ENCODE data around the gene MAD2L1BP.

MAD2L1BP gene

DNA sequence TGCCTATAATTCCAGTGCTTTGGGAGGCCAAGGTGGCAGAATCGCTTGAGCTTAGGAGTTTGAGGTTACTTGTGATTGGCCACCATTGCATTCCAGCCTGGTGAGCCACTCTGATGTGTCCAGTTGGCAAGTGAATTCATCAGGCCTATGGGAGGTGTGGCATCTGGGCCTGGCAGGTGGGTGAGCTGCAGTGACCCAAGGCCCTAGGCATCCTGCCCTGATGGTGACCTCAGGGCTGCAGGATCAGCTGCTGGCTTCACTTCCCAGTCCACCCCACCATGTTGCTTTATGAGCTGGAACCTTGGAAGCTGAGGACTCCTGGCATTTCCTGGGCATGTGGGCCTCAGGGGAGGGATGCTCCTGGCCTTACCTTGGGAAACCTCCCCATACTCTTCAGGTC lies 29.7 kb downstream of the MAD2L1BP start:
- H3K4me3 ChIP-seq (ENCODE audit: low read depth, low read length) = no peak overlapping the region

DNA sequence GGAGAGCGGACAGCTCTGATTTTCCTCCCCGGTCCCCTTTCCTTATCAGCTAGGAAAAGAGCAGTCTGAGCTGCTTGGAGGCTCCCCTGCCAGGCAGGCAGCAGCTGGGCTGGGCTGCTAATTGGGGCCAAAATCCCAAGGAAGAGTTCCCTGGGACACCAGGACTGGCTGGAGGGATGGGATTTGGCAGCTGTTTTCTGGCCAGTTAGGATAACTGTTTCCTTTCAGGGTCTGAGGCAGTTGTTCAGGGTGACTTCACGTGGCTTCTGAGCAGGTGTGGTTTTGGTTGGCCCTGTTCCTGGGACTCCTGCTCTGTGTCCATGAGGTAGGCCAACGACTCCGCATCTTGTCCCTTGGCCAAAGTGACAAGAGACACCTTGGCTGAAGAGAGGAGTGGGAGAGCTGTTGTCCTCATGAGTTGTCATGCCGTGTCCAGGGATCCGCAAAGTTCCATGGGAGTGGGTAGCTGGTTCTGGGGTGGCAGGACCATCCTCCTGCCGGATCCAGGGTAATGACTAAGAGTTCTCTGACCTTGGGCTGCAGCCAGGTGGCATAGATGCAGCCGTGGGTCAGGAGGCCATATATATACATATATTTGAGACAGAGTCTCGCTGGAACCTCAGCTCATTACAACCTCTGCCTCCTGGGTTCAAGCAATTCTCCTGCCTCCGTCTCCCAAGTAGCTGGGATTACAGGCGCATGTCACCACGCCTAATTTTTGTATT lies 30.7 kb downstream of the MAD2L1BP start:
- no peak overlapping the region for H3K4me3 ChIP-seq (ENCODE audit: low read depth, low read length)

DNA sequence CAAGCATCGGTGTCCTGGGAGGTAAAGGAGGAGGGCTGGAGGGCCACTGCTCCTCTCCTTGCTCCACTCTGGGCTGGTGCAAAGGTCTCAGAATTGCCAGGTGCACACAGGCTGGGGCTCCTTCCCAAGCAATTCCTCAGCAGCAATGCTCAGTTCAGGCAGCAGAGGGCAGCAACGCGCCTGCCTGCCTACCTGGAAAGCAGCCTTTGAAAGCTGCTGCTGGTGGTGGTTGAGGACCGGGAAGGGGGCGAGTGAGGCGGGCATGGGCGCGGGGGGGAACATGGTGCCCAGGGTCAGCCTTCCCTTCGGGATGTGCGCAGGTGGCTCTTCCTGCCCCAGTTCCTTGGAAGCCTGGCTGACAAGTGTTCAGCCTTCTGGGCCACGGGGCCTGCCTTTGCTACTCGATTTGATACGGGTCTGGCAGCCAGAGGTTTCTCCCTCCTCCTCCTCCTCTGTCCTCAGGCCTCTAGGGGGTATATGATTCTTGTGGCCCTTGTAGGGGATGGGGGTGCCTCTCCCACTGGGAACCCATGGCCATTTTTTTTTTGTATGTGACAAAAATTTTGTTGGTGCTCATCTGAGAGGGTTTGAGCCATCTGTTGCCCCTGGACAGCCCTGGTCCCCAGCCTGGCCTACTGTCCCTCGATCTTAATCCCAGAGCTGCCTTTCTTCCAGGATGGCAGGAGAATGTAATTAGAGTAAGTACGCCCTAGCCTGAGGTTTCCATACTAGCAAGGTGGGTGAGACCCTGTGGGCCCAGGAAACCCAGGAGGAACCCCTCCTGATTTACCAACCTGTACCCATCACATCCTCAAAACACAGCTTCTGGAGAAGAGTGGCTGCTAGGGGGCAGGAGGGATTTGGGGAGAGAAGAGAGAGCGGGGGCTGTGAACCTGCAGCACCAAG lies 31.9 kb downstream of the MAD2L1BP start:
- H3K4me3 ChIP-seq (ENCODE audit: low read depth, low read length) = no peak overlapping the region

DNA sequence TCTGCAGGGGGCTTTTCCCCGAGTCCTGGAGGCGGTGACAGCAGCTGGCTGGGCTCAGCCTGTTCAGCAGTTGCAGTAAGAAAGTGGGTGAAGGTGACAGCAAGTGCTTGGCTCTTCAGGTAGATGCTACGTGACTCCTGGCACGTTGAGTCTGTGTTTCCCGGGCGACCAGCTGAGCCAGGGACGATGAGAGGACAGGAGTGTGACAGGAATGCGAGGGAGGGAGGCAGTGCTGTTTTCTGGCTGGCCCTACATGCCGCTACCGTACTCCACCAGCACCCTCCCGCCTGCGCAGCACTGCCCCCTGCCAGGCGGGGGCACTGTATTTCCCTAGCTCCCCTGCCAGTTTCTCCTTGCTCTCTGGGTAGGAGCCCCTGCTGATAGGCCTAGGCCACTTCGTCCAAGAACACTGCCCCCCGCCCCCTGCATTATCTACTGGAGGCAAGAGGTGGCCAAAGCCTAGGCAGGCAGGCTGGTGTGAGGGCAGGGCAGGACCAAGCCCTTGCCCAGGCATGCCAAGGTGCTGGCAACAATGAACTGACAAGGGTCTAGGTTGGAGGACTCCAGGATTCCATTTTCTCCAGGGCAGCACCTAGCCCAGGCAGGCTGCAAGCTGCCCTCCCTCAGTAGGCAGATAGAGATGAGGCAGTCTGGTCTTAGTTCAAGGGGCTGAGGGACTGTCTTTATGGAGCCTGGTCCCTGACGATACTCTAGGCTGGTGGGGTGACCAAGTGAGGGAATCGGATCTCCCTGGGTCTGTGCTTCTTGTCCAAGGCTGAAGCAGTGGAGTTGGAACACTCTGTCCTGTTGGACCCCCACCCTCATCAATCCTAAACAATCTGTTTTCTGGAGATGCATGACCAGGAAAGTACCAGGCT lies 32.8 kb downstream of the MAD2L1BP start:
- H3K4me3 ChIP-seq (ENCODE audit: low read depth, low read length) = no peak overlapping the region

DNA sequence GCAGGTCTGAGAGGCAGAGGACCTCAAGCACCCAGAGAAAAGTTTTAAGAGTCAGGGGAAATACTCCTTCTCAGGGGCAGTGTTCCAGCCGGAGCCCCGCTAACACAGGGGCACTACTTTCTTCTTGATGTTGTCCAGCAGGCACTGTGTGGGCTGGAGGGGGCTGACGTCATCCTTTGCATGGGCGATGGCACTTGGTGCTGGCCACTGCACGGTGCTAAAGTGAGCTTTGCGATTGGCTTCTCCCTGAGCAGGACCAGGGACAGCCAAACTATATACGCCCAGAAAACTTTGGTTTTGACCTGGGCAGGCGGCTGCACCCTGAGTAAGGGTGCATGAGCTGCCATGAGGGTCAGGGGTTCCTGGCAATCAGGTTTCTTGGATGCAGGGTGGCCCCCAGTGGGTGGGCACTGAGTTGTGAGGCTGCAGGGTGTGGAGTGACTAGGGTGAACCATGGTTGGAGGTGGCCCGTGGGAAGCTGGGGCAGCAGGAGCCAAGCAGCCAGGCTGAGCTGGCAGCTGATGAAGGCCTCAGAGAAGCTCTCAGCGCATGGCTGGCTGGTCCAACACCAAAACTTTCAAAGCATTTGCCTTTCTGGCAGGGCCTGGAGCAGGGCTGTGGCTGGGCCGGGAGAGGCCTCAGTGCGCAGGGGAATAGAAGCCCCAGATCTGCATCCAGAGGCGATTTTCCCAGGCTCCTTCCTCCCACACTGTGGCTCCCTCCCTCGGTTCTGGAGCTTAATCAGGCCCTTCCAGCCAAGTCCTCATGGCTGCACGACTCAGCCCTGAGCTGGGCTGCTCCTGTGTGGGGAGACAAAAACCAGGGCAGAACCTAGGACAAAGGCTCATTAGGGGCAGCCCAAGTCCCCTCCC lies 33.6 kb downstream of the MAD2L1BP start:
- H3K4me3 ChIP-seq (ENCODE audit: low read depth, low read length) = no peak overlapping the region

DNA sequence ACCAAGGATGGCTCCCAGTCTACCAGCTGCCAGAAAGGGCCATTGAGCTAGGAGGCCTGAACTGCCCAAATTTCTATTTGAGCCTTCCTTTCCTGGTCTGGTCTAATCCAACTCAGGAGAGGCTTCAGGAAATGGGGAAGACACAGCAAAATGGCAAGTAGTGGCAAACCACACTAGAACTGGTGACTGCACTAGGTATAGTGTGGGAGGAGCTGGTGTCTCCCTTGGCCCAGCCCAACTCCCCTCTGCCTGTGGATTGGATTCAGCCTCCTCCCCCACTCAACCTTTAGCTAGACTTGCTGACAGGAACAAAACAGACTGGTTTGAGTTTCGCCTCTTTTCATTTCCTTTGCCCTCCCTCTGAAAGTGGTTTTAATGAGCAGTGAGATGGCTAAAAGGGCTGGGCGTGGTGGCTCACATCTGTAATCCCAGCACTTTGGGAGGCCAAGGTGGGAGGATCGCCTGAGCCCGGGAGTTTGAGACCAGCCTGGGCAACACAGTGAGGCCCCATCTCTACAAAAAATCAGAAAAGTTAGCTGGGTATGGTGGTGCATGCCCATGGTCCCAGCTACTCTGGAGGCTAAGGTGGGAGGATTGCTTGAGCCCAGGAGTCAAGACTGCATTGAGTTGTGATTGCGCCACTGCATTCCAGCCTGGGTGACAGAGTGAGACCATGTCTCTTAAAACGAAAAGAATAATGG lies 34.4 kb downstream of the MAD2L1BP start:
- H3K4me3 ChIP-seq (ENCODE audit: low read depth, low read length) = no peak overlapping the region

DNA sequence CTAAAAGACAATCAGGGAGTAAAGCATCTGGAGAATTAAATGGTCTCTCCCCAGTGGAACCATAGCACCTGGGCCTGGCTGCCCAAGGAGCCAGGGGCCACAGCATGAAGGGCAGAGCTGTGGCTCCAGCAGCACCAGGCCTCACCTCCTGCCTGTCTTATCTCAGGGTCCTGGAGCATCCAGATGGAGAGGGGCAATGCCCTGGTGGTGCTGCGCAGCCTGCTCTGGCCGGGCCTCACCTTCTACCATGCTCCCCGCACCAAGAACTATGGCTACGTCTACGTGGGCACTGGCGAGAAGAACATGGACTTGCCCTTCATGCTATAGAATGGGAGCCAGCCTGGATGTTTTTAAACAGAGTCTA lies 35.0 kb downstream of the MAD2L1BP start:
- no peak overlapping the region for H3K4me3 ChIP-seq (ENCODE audit: low read depth, low read length)

DNA sequence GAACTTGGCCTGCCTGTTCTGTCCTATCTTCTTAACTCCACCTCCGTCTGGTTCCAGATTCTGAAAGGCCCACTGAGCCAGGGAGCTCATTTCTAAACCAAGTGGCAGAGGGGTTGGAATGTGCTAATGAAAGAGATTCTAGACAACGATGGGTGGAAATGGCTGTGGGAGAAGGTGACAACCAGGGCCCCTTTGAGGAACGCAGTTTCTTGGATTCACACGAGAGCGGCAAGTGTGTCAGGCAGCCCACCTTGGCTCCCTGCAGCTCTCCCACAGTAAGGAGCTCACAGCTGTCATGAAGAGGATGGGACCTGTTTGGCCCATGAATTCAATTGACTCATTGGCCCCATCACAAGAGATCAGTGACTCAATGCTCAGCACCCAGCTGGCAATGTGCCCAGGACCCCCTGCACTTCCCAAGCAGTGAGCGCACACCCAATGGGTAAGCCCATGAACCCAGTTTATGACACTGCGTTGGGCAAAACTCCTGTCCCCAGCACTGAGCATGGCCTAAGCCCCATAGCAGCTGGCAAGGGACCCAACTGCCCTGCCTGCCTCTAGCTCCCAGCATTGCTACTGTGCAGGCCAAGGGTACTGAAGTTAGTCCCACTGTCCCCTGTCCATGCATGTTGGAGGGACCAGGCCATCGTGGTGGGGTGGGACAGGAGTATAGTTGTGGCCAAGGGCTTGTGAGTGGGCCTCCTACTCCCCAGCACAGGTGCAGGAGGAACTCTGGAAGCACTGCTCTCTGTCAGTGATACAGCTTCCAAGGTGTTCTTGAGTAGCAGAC lies 35.6 kb downstream of the MAD2L1BP start:
- H3K4me3 ChIP-seq (ENCODE audit: low read depth, low read length) = no peak overlapping the region

DNA sequence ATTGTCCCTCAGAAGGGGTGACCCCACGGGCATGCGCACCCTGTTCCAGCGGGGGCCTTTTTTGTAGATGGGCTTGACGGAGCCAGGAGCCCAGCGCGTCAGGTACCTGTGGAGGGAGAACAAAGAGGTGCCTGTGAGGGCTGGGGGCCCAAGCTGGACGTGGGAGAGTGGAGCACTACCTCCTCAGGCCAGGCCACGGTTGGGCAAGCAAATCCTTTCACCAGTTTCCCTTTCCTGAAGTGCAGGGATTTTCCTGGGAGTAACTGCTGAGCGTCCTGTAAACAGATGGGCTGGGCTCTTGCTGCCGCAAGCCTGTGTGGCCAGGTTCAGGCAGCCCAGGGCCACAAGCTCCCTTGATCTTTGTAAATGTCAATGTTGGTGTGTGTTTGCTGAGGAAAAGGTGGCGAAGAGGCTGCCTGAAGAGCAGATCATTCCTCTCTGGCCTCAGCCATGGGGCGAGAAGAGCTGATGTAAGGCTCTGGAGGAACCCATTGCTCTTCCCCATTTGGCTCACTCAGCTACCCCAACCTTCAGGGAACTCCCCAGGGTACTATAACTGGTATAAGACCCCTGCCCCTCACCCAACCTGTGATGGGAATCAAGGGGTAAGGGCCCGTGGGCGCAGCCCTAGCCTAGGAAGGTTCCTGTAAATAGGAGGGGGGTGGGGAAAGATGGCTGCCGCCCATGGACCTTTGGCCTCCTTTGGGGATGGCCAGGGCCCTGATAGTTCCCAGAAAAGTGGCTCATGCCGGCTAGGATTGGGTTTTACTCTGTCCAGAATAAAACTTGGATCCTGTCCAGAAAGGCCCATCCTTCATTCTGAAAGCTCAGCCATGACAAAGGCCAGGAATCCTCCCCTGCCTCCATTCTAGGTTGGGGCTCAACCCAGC lies 36.4 kb downstream of the MAD2L1BP start:
- H3K4me3 ChIP-seq (ENCODE audit: low read depth, low read length) = no peak overlapping the region

DNA sequence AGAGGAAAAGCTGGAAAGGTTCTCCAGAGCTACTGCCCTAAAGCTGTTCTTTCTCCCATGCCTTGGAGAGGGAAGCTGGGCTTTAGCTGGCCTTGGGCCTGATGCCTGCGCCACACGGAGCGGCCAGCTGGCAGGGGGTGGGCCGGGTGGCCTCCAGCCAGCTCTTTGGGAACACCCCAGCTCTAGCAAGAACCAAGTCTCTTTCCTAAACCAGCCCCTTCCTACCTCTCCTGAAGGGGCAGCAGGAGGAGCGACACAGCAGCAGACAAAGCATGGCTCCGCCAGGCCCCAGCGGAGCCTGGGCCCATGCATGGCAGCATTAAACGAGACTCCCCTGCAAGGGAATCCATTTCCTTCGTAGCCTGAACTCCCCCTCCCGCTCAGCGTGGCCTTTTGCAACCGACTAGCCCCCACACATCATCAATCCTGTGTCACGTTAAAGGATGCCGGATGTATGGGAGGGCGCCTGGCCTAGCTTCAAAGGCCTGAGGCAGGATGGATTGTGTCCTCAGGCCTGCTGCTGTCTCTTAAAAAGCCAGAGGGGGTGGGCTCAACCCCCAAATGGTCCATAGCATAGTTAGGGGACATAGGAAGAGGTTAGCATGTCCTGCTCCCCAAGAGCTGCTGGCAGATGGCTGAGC lies 37.9 kb downstream of the MAD2L1BP start:
- no peak overlapping the region for H3K4me3 ChIP-seq (ENCODE audit: low read depth, low read length)

DNA sequence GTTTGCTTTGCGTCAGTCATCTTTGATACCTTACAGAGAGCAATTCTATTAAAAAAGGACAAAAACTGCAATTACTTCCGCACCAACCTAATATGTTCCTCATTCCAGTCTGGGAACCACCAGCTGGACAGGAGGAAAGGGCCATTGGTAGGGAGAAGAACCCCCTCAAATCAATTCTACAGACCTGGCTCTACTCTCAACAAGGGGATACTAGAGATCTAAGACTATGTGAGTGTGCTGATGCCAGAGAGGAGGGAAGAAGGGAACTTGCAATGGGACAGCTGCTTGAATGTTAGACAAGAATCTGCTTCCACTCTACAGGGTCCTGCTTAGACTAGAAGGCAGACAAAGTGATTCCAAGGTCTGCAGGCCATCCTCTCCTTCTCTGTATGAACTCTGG lies 38.7 kb downstream of the MAD2L1BP start:
- no peak overlapping the region for H3K4me3 ChIP-seq (ENCODE audit: low read depth, low read length)

DNA sequence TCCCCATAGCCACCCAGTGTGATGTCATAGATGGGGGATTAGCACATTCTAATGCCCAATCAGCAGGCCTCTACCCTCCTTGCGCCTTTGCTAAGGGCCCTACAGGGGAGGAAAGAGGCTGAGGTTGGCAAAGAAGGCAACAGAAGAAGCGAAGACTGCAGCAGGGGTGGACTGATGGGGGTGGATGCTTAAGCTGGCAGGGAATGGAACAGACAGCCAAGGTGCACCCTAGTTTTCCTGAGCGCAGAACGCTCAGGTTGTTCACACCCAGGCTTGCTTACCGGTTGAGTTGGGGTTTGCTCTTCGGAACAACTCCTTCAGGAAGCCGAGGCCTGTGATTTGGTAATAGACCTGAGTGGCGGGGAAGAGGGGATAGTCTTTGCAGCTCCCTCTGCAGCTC lies 39.3 kb downstream of the MAD2L1BP start:
- no peak overlapping the region for H3K4me3 ChIP-seq (ENCODE audit: low read depth, low read length)

DNA sequence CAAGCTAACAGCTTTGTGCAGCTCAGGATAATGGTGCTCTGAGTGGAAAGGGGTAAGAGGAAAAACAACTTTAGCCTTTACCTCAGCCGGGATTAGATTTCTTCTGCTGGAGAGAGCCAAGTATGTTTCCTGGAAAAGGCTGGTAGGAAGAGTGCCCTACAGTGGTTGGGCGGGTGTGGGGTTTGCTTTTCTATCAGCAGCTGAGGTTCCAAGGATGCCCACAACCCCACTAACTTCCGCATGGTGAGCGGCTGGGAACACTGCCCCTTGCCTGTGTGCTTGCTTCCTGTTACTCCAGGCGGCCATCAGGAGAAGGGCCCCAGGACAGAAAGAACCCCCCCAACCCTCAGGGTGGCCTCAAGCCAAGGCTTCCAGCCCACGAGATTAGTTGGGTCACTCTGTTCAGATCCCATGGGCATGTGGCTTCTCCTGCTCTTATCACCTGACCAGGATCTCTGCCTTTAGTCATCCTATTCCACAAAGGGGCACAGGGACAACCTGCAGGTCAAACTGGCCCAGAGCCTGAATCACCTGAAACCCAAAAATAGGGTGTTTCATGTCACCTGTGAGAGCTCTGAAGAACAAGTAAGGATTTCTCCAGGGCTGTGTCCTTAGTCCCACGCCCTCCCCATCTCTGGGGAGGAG lies 41.4 kb downstream of the MAD2L1BP start:
- no peak overlapping the region for H3K4me3 ChIP-seq (ENCODE audit: low read depth, low read length)

DNA sequence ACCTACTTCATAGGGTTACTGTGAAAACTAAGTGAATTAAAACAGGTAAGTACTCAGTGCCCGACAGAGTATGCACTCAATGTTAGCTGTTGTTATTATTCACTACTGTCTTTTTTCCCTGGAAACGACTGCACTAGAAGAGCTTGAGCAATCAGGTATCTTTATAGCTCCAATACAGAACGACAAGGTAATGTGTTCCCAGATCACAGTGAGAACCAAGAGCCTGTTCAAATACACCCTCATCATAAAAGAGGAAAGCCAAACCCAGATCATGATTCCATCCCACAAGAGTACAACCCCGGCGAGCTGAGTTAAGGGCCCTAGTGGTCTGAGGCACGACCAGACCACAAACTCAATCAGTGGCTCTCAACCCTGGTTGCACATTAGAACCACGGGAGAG lies 42.1 kb downstream of the MAD2L1BP start:
- H3K4me3 ChIP-seq (ENCODE audit: low read depth, low read length) = no peak overlapping the region

DNA sequence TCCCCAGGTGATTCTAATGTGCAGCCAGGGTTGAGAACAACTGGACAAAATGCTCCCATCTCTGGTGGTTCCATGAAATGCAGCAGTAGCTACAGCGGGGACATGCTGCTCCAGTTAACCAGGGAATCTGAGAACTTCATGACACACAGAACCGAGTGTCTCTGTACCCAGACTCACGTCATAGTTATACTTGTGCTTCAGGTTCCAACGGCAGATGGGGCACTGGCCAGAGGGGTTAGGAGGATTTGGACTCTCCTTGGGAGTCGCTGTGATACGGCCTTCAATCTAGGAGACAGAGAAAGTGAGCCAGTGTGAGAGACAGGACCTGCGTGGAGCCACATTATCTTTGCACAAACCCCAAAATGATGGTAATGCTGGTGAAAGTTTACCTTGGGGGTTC lies 42.7 kb downstream of the MAD2L1BP start:
- no peak overlapping the region for H3K4me3 ChIP-seq (ENCODE audit: low read depth, low read length)

DNA sequence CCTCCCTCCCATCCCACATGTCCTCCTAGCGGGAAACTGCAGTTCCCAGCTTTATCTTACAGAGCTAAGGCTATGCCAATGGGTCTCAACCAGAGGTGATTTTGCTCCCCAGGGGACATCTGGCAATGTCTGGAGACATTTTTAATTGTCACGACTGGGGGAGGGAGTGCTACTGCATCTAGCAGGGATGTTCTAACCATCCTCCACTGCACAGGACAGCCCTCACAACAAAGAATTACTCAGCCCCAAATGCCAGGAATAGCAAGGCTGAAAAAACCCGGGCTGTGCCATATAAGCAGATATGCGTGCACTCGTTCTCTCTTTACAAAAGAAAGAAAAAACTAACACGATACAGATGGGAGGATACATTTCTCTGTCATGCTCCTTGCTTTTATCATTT lies 43.4 kb downstream of the MAD2L1BP start:
- H3K4me3 ChIP-seq (ENCODE audit: low read depth, low read length) = no peak overlapping the region
